ENCODE data around the gene RXRA.
A peak's percentile ranks its signal among the peaks of the same experiment; 100 is the strongest.

The RXRA gene

GRCh38 chr9:134356496-134357470 is 30.5 kb downstream of the RXRA start:
- no peak for DNase-seq (ENCODE audit: low read depth)
- no peak overlapping the region for H3K4me3 ChIP-seq (ENCODE audit: low read length)
- no peak for TF ChIP-seq CTCF (conservative IDR thresholded peaks at IDR 0.05; ENCODE audit: low read length)

- no peak overlapping the region for H3K4me3 ChIP-seq (ENCODE audit: low read length)
- no peak for TF ChIP-seq CTCF (conservative IDR thresholded peaks at IDR 0.05; ENCODE audit: low read length)
- DNase-seq (ENCODE audit: low read depth), result peak; percentile 21
Observed at GRCh38 chr9:134357631-134358025, 31.4 kb downstream of the RXRA start.

- H3K4me3 ChIP-seq (ENCODE audit: low read length), result no peak overlapping the region
- DNase-seq (ENCODE audit: low read depth), result no peak
- TF ChIP-seq CTCF (conservative IDR thresholded peaks at IDR 0.05; ENCODE audit: low read length), result no peak
Observed at GRCh38 chr9:134358026-134358661, 31.9 kb downstream of the RXRA start.

- H3K4me3 ChIP-seq (ENCODE audit: low read length), result no peak overlapping the region
- no peak for TF ChIP-seq CTCF (conservative IDR thresholded peaks at IDR 0.05; ENCODE audit: low read length)
- peak; percentile 22 for DNase-seq (ENCODE audit: low read depth)
Observed at GRCh38 chr9:134358662-134359319, 32.5 kb downstream of the RXRA start.

GRCh38 chr9:134359493-134360179 is 33.4 kb downstream of the RXRA start:
- TF ChIP-seq CTCF (conservative IDR thresholded peaks at IDR 0.05; ENCODE audit: low read length), result no peak
- DNase-seq (ENCODE audit: low read depth), result no peak
- no peak overlapping the region for H3K4me3 ChIP-seq (ENCODE audit: low read length)

- no peak overlapping the region for H3K4me3 ChIP-seq (ENCODE audit: low read length)
- TF ChIP-seq CTCF (conservative IDR thresholded peaks at IDR 0.05; ENCODE audit: low read length), result no peak
- no peak for DNase-seq (ENCODE audit: low read depth)
Observed at GRCh38 chr9:134360180-134360759, 34.0 kb downstream of the RXRA start.
